ENCODE data around the gene SLC1A1.
"Not testable (repeated sequence)": the region's sequence is repeated elsewhere in the genome, so short reads cannot be mapped to it uniquely, and the experiment has no call there.

SLC1A1 gene

GRCh38 chr9:4541856-4542255, 51.6 kb downstream of the SLC1A1 start:
- DNase-seq (ENCODE audit: low spot score): no peak

- DNase-seq (ENCODE audit: low spot score): not testable (repeated sequence)
These were observed 54.4 kb downstream of the SLC1A1 start for GRCh38 chr9:4544714-4545113.

GRCh38 chr9:4547016-4547415, 56.7 kb downstream of the SLC1A1 start:
- peak; percentile 39 for DNase-seq (ENCODE audit: low spot score)

GRCh38 chr9:4548811-4549725, 58.8 kb downstream of the SLC1A1 start:
- peak; percentile 56 for DNase-seq (ENCODE audit: low spot score)

- DNase-seq (ENCODE audit: low spot score): peak; percentile 16
These were observed 59.6 kb downstream of the SLC1A1 start for GRCh38 chr9:4549751-4550295.

GRCh38 chr9:4550777-4551484, 60.7 kb downstream of the SLC1A1 start:
- DNase-seq (ENCODE audit: low spot score): no peak

GRCh38 chr9:4553951-4554381, 63.7 kb downstream of the SLC1A1 start:
- peak; percentile 18 for DNase-seq (ENCODE audit: low spot score)

- no peak for DNase-seq (ENCODE audit: low spot score)
These were observed 65.0 kb downstream of the SLC1A1 start for GRCh38 chr9:4555236-4555635.

GRCh38 chr9:4558371-4558998, 68.2 kb downstream of the SLC1A1 start:
- no peak for DNase-seq (ENCODE audit: low spot score)

GRCh38 chr9:4559261-4560182, 69.3 kb downstream of the SLC1A1 start:
- DNase-seq (ENCODE audit: low spot score): no peak

- no peak for DNase-seq (ENCODE audit: low spot score)
These were observed 72.8 kb downstream of the SLC1A1 start for GRCh38 chr9:4563105-4563504.

- no peak for DNase-seq (ENCODE audit: low spot score)
These were observed 76.5 kb downstream of the SLC1A1 start for GRCh38 chr9:4566806-4567205.

GRCh38 chr9:4567601-4568000, 77.3 kb downstream of the SLC1A1 start:
- no peak for DNase-seq (ENCODE audit: low spot score)

GRCh38 chr9:4569101-4569500, 78.8 kb downstream of the SLC1A1 start:
- DNase-seq (ENCODE audit: low spot score): peak; percentile 30

GRCh38 chr9:4572184-4572826, 82.0 kb downstream of the SLC1A1 start:
- no peak for DNase-seq (ENCODE audit: low spot score)

- DNase-seq (ENCODE audit: low spot score): no peak
These were observed 82.9 kb downstream of the SLC1A1 start for GRCh38 chr9:4573176-4573575.

- no peak for DNase-seq (ENCODE audit: low spot score)
These were observed 83.5 kb downstream of the SLC1A1 start for GRCh38 chr9:4573634-4574389.

GRCh38 chr9:4574657-4575243, 84.5 kb downstream of the SLC1A1 start:
- no peak for DNase-seq (ENCODE audit: low spot score)

GRCh38 chr9:4575997-4576396, 85.7 kb downstream of the SLC1A1 start:
- no peak for DNase-seq (ENCODE audit: low spot score)

GRCh38 chr9:4576448-4576847, 86.2 kb downstream of the SLC1A1 start:
- DNase-seq (ENCODE audit: low spot score): no peak

Data from GM03348 (cell line).